Measurements from ENCODE around the gene SYNE1. TPM values are rescaled to one million over a fixed set of nuclear protein-coding genes. Genes with fewer than 3 reads are reported as not detected.

SYNE1 gene
- total RNA-seq, 1 donor from 2014 or later = 6.0 TPM

DNA sequence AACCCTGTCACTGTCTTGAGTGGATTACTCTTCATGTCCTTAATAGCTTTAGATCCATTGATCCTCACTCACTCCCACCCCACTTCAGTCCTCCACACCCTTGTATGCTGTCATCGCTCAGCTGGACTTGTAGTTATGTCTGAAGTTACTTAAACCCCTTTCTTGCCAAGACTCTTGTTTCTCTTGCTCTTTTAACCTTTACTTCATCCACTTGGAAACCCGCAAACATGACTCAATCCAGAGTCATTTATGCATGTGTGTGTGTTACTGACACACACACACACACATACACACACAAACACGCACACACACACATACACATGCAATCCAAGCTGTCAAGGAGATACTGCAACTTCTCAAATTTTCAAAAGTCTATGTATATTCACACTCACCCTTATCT, 341.8 kb downstream of the SYNE1 start:
- H3F3A ChIP-seq (ENCODE audit: low read depth) = no peaks in the 10 kb centered on the region
- Mint-ChIP-seq H3K4me1 (peaks cover 13% of the 10 kb centered on the region), H3K36me3 (peaks cover 4% of the 10 kb centered on the region), H3K9me3 (no peaks in the 10 kb centered on the region), H3K27ac (no peak overlapping the region), H3K4me3 (no peak overlapping the region), H3K27me3 (ENCODE audit: insufficient read depth, low read depth) (no peaks in the 10 kb centered on the region)
- no peak overlapping the region for H3K4me2 ChIP-seq
- H3K27ac ChIP-seq = no peak overlapping the region
- no peak overlapping the region for H3K4me3 ChIP-seq
- no peaks in the 10 kb centered on the region for H3K36me3 ChIP-seq
- H2AFZ ChIP-seq (replicated peaks) = no peak overlapping the region
- no peaks in the 10 kb centered on the region for H3K9me3 ChIP-seq (ENCODE audit: low read depth)
- H4K20me1 ChIP-seq (ENCODE audit: low read depth) = no peaks in the 10 kb centered on the region
- H3K27me3 ChIP-seq = no peaks in the 10 kb centered on the region
- TF ChIP-seq, protein P1, sequence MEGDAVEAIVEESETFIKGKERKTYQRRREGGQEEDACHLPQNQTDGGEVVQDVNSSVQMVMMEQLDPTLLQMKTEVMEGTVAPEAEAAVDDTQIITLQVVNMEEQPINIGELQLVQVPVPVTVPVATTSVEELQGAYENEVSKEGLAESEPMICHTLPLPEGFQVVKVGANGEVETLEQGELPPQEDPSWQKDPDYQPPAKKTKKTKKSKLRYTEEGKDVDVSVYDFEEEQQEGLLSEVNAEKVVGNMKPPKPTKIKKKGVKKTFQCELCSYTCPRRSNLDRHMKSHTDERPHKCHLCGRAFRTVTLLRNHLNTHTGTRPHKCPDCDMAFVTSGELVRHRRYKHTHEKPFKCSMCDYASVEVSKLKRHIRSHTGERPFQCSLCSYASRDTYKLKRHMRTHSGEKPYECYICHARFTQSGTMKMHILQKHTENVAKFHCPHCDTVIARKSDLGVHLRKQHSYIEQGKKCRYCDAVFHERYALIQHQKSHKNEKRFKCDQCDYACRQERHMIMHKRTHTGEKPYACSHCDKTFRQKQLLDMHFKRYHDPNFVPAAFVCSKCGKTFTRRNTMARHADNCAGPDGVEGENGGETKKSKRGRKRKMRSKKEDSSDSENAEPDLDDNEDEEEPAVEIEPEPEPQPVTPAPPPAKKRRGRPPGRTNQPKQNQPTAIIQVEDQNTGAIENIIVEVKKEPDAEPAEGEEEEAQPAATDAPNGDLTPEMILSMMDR (IDR thresholded peaks at IDR 0.05) = no peak
- no peaks in the 10 kb centered on the region for H3K4me1 ChIP-seq
- H3K79me2 ChIP-seq (ENCODE audit: low read depth) = no peaks in the 10 kb centered on the region
- no peak overlapping the region for H3K9ac ChIP-seq
- no peak for DNase-seq (ENCODE audit: low spot score)

- no peak overlapping the region for H3K9ac ChIP-seq
- no peak overlapping the region for H3K4me3 ChIP-seq
- H3K27me3 ChIP-seq = no peaks in the 10 kb centered on the region
- no peaks in the 10 kb centered on the region for H3K79me2 ChIP-seq (ENCODE audit: low read depth)
- TF ChIP-seq, protein P1 (IDR thresholded peaks at IDR 0.05) = no peak
- TF ChIP-seq EZH2 (IDR thresholded peaks at IDR 0.05) (no peak), EZH2phosphoT487 (IDR thresholded peaks at IDR 0.05) (no peak)
- DNase-seq (ENCODE audit: low spot score) = no peak
- H3K36me3 ChIP-seq = no peaks in the 10 kb centered on the region
- H3K9me3 Mint-ChIP-seq = no peaks in the 10 kb centered on the region
- no peaks in the 10 kb centered on the region for H3F3A ChIP-seq (ENCODE audit: low read depth)
- peaks cover 4% of the 10 kb centered on the region for H3K36me3 Mint-ChIP-seq
- no peak overlapping the region for H3K4me3 Mint-ChIP-seq
- H3K9me3 ChIP-seq (ENCODE audit: low read depth) = no peaks in the 10 kb centered on the region
- H4K20me1 ChIP-seq (ENCODE audit: low read depth) = no peaks in the 10 kb centered on the region
- H3K4me2 ChIP-seq = no peak overlapping the region
- no peaks in the 10 kb centered on the region for H3K27me3 Mint-ChIP-seq (ENCODE audit: insufficient read depth, low read depth)
- no peaks in the 10 kb centered on the region for H3K4me1 ChIP-seq
- no peak overlapping the region for H3K27ac ChIP-seq
- no peak overlapping the region for H2AFZ ChIP-seq (replicated peaks)
- peaks cover 12% of the 10 kb centered on the region for H3K4me1 Mint-ChIP-seq
- no peak overlapping the region for H3K27ac Mint-ChIP-seq
These were observed 343.8 kb downstream of the SYNE1 start for GRCh38 chr6:152293404-152293803.

DNA sequence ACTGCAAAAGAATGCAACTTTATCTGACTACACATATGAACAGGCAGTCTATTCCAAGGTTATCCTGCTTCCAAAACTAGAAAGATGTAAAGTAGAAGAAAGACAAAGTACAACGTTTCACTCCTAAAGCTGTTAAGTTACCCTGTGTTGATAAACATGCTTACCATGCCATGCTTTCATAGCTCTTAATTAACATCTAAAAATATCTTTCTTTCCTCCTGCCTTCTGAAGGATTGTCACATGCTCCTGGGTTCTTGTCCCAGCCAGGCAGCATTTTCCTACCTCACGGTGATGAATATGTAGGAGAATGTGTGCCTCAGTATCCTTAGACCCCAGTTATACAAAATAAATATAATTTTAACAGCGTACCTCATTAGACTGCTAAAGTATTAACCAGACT, 344.6 kb downstream of the SYNE1 start:
- Histone ChIP-seq H3F3A (ENCODE audit: low read depth) (no peaks in the 10 kb centered on the region), H3K27ac (no peak overlapping the region), H4K20me1 (ENCODE audit: low read depth) (no peaks in the 10 kb centered on the region), H3K9ac (no peak overlapping the region), H3K79me2 (ENCODE audit: low read depth) (no peaks in the 10 kb centered on the region), H3K9me3 (ENCODE audit: low read depth) (no peaks in the 10 kb centered on the region), H3K36me3 (no peaks in the 10 kb centered on the region), H3K27me3 (no peaks in the 10 kb centered on the region), H3K4me2 (no peak overlapping the region), H3K4me1 (no peaks in the 10 kb centered on the region), H2AFZ (replicated peaks) (no peak overlapping the region), H3K4me3 (no peak overlapping the region)
- Mint-ChIP-seq H3K4me3 (no peak overlapping the region), H3K36me3 (peaks cover 4% of the 10 kb centered on the region), H3K4me1 (peaks cover 12% of the 10 kb centered on the region), H3K27me3 (ENCODE audit: insufficient read depth, low read depth) (no peaks in the 10 kb centered on the region), H3K27ac (no peak overlapping the region), H3K9me3 (no peaks in the 10 kb centered on the region)
- TF ChIP-seq, protein P1 (IDR thresholded peaks at IDR 0.05) = no peak
- TF ChIP-seq EZH2phosphoT487 (IDR thresholded peaks at IDR 0.05) (no peak), EZH2 (IDR thresholded peaks at IDR 0.05) (no peak)
- no peak for DNase-seq (ENCODE audit: low spot score)

- no peak for DNase-seq (ENCODE audit: low spot score)
- Histone ChIP-seq H3K79me2 (ENCODE audit: low read depth) (no peaks in the 10 kb centered on the region), H3K4me1 (no peaks in the 10 kb centered on the region), H3K27me3 (no peaks in the 10 kb centered on the region), H3F3A (ENCODE audit: low read depth) (no peaks in the 10 kb centered on the region), H3K36me3 (no peaks in the 10 kb centered on the region), H3K9me3 (ENCODE audit: low read depth) (no peaks in the 10 kb centered on the region), H3K4me2 (no peak overlapping the region), H2AFZ (replicated peaks) (no peak overlapping the region), H3K27ac (no peak overlapping the region), H3K9ac (no peak overlapping the region), H3K4me3 (no peak overlapping the region), H4K20me1 (ENCODE audit: low read depth) (no peaks in the 10 kb centered on the region)
- TF ChIP-seq EZH2 (IDR thresholded peaks at IDR 0.05) = no peak
- TF ChIP-seq EZH2phosphoT487 (IDR thresholded peaks at IDR 0.05) = no peak
- TF ChIP-seq, protein P1 (IDR thresholded peaks at IDR 0.05) = no peak
- Mint-ChIP-seq H3K27me3 (ENCODE audit: insufficient read depth, low read depth) (no peaks in the 10 kb centered on the region), H3K9me3 (no peaks in the 10 kb centered on the region), H3K27ac (no peak overlapping the region), H3K4me1 (no peaks in the 10 kb centered on the region), H3K4me3 (no peak overlapping the region), H3K36me3 (peaks cover 4% of the 10 kb centered on the region)
These were observed 346.5 kb downstream of the SYNE1 start for GRCh38 chr6:152290693-152291092.

Measured in neural progenitor cell (in vitro differentiated cells).